Lung (tissue), 12 donors: ENCODE data around the gene PGS1. TPM values are rescaled to one million over a fixed set of nuclear protein-coding genes. Genes with fewer than 3 reads are reported as not detected.

Experiments
- ATAC-seq: fragments of 200-7000 bp; cut with Tn5 transposase; one replicate; pipeline ENCODE4 v1.9.1; 2020; ENCODE audit warnings: moderate number of reproducible peaks; ENCODE audit not compliant: insufficient read depth, low FRiP score
- DNase-seq, 3 donors: peaks; one replicate each; pipeline ENCODE4 v3.0.0-alpha.2; 2013 to 2017
- H3K27ac ChIP-seq, 2 donors: one replicate each; pipeline ENCODE4 v1.5.1; 2013; ENCODE audit warnings: mild to moderate bottlenecking in 2 of 2, moderate library complexity in 2 of 2, control low read depth in 1 of 2, inconsistent platforms in 1 of 2, low read depth in 1 of 2, low read length in 1 of 2
- H3K27me3 ChIP-seq, 3 donors: one replicate each; pipeline ENCODE4 v1.5.1; 2013; ENCODE audit warnings: low read length in 2 of 3; ENCODE audit not compliant: control insufficient read depth in 3 of 3, insufficient read depth in 3 of 3
- H3K36me3 ChIP-seq, 4 donors: one replicate each; pipeline ENCODE4 v1.5.1; 2013; ENCODE audit warnings: low read length in 4 of 4, mild to moderate bottlenecking in 1 of 4, moderate library complexity in 1 of 4; ENCODE audit not compliant: control insufficient read depth in 4 of 4, insufficient read depth in 4 of 4
- H3K4me1 ChIP-seq, 5 donors: one replicate each; pipeline ENCODE4 v1.5.1; 2013; ENCODE audit warnings: low read length in 5 of 5, mild to moderate bottlenecking in 2 of 5, moderate library complexity in 1 of 5; ENCODE audit not compliant: control insufficient read depth in 5 of 5, insufficient read depth in 5 of 5
- H3K4me3 ChIP-seq: one replicate; pipeline ENCODE4 v1.5.1; 2013; ENCODE audit warnings: mild to moderate bottlenecking, control low read depth, moderate library complexity
- H3K9ac ChIP-seq, 2 donors: one replicate each; pipeline ENCODE4 v1.5.1; 2013; ENCODE audit warnings: low read length in 2 of 2, control low read depth in 1 of 2; ENCODE audit not compliant: insufficient read depth in 1 of 2
- H3K9me3 ChIP-seq, 4 donors: one replicate each; pipeline ENCODE4 v1.5.1; 2013; ENCODE audit warnings: low read length in 3 of 4, mild to moderate bottlenecking in 1 of 4, moderate library complexity in 1 of 4; ENCODE audit not compliant: control insufficient read depth in 4 of 4, insufficient read depth in 3 of 4
- CTCF ChIP-seq: IDR thresholded peaks from 2 replicates; pipeline ENCODE4 v1.5.1; 2012; ENCODE audit warnings: mild to moderate bottlenecking; ENCODE audit errors: control extremely low read depth, extremely low read depth
- WGBS, 2 donors: extraction: QIAGEN DNeasy Blood & Tissue Kit; methylation state at CpG; one replicate each; pipeline ENCODE4 v1.1.7; 2013; 5-methylcytosine and 5-hydroxymethylcytosine counted together
- polyA plus RNA-seq, 2 donors: library from polyadenylated mRNA; stranded (reverse); fragments of 200-250 nt; gene quantifications; one replicate each; pipeline ENCODE4 v1.2.1, GENCODE V29; 2013
- total RNA-seq, 2 donors: library from RNA; depleted of rRNA in 1 of 2; stranded (reverse); fragments of >200 nt in 1 of 2; gene quantifications; one replicate each; pipeline ENCODE4 v1.2.1, GENCODE V29; 2014 to 2021
- donor health status: control.
- donor health status: control.
- donor health status: Bipolar disorder and iron deficiency.
- donor health status: healthy.
- donor health status: DM: yes; HTN: yes; CAD: no.

PGS1 gene
- total and polyA plus RNA-seq, 4 donors, result 44.9 to 104 (median 94.3) TPM

DNA sequence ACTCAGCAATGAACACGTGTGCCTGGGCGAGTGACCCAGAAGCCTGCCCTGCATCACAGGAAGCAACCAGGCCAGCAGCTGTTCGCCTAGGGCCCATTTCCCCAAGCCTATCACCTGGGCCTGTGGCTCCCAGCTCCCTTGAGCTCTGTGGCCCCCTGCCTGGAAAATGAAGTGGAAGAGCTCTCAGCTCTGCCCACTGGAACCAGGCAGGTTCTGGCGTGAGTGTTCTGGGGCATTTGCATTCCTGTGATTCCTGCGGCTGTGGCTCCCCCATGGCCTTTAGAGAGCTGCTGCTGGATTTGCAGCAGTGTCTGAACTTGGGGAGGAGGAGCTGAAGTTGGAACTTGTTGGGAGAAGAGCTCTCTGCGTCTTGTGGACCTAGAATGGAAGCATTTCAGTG, 22.8 kb downstream of the PGS1 start:
- H3K36me3 ChIP-seq, result peaks cover 17 to 73% (median 47%) of the 10 kb centered on the region in 4 donors
- peaks cover 0 to 16% (median 0%) of the 10 kb centered on the region in 5 donors for H3K4me1 ChIP-seq
- no peak overlapping the region for H3K4me3 ChIP-seq
- H3K27ac ChIP-seq, result no peak overlapping the region
- WGBS, 2 donors, result 72 to 89% methylated on average over 6 of the region's 6 CpGs
- H3K9me3 ChIP-seq, result no peaks in the 10 kb centered on the region
- TF ChIP-seq CTCF, result no peak
- ATAC-seq (no peak), DNase-seq (no peak)
- no peaks in the 10 kb centered on the region for H3K27me3 ChIP-seq
- no peak overlapping the region for H3K9ac ChIP-seq

DNA sequence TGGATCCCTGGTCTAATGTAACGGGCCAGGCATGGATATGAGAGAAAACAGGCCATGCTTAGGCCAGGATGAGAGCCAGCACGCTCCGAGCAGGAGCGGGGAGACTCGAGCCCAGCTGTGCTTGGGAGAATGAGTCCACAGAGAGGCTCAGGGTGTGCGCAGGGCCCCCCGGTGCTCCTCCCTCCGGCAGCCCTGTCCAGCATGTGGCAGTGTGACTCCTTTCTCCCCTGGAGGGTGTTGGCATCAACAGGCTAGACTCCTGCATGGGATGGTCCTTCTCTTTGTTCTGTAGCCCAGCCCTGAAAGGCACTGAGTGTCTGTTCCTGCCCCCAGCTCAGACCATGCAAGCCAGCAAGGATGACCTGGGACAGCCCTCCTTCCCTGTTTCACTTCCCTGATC, 23.4 kb downstream of the PGS1 start:
- no peak overlapping the region for H3K27ac ChIP-seq
- no peaks in the 10 kb centered on the region for H3K9me3 ChIP-seq
- 57 to 88% methylated on average over 8 of the region's 8 CpGs for WGBS, 2 donors
- peaks cover 0 to 10% (median 0%) of the 10 kb centered on the region in 5 donors for H3K4me1 ChIP-seq
- ATAC-seq, result no peak
- H3K27me3 ChIP-seq, result no peaks in the 10 kb centered on the region
- H3K36me3 ChIP-seq, result peaks cover 17 to 73% (median 44%) of the 10 kb centered on the region in 4 donors
- no peak for TF ChIP-seq CTCF
- no peak for DNase-seq
- H3K4me3 ChIP-seq, result no peak overlapping the region
- H3K9ac ChIP-seq, result no peak overlapping the region

GRCh38 chr17:78403822-78404221, 25.4 kb downstream of the PGS1 start:
- ATAC-seq (no peak), DNase-seq (no peak)
- TF ChIP-seq CTCF, result no peak
- H3K9me3 ChIP-seq, result no peaks in the 10 kb centered on the region
- H3K4me1 ChIP-seq, result peaks cover 0 to 17% (median 0%) of the 10 kb centered on the region in 5 donors
- no peak overlapping the region for H3K27ac ChIP-seq
- WGBS, 2 donors, result 96% methylated on average over 14 of the region's 14 CpGs
- H3K27me3 ChIP-seq, result no peaks in the 10 kb centered on the region
- no peak overlapping the region for H3K4me3 ChIP-seq
- peaks cover 14 to 68% (median 35%) of the 10 kb centered on the region in 4 donors for H3K36me3 ChIP-seq
- H3K9ac ChIP-seq, result no peak overlapping the region

- TF ChIP-seq CTCF, result no peak
- 94 to 96% methylated on average over 6 of the region's 6 CpGs for WGBS, 2 donors
- Histone ChIP-seq H3K36me3 (peaks cover 7 to 54% (median 20%) of the 10 kb centered on the region in 4 donors), H3K27me3 (no peaks in the 10 kb centered on the region), H3K27ac (no peak overlapping the region), H3K4me3 (no peak overlapping the region), H3K4me1 (peaks cover 6 to 32% (median 8%) of the 10 kb centered on the region in 5 donors), H3K9me3 (no peaks in the 10 kb centered on the region), H3K9ac (no peak overlapping the region)
- ATAC-seq, result no peak
- DNase-seq, result no peak
Measured at GRCh38 chr17:78406396-78406795, 27.9 kb downstream of the PGS1 start.
